Colon (tissue), 2 donors: ENCODE results near the gene ZFP36.
A peak's percentile ranks its signal among the peaks of the same experiment; 100 is the strongest.

Experiments used
- FAIRE-seq: peaks from 2 replicates; lab custom pipeline; 2012; peaks lifted over from hg19 to GRCh38; lab: Jason Lieb, UNC
- donor health status: control.
- donor health status: control.

Gene ZFP36

DNA sequence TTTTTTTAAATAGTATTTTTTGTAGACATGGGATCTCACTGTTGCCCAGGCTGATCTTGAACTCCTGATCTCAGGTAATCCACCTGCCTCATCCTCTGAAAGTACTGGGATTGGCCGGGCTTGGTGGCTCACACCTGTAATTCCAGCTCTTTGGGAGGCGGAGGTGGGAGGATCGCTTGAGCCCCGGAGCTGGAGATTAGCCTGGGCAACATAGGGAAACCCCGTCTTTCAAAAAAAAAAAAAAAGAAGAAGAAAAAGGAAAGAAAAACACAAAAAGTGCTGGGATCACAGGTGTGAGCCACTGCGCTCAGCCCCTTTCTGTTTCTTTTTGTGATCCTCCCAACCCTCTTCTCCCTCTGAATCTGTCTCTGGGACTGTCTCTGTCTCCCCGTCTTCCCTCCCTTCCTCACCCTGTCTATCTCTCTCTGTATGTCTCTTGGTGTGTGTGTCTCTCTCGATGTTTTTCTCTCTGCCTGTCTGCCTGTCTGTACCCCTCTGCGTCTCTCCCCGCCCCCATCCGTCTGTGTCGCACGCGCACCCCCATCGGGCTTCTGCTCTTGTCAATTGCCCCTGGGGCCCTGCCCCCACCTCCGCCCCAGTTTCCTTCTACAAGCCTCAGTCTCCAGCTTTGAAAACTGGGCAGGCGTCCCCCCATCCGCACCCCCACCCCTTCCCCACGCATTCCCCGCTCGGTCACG is 540 bp upstream of the ZFP36 start:
- no peak for FAIRE-seq

- FAIRE-seq, result no peak
Measured at GRCh38 chr19:39407410-39407659, 688 bp downstream of the ZFP36 start.

- FAIRE-seq, result no peak
Measured at GRCh38 chr19:39407660-39408391, 1.2 kb downstream of the ZFP36 start.

- no peak for FAIRE-seq
Measured at GRCh38 chr19:39408392-39409207, 2.0 kb downstream of the ZFP36 start.

- peak; percentile 69 for FAIRE-seq
Measured at GRCh38 chr19:39409208-39410016, 2.8 kb downstream of the ZFP36 start.

- no peak for FAIRE-seq
Measured at GRCh38 chr19:39410017-39410830, 3.6 kb downstream of the ZFP36 start.

GRCh38 chr19:39410831-39411080 is 4.1 kb downstream of the ZFP36 start:
- FAIRE-seq, result no peak

DNA sequence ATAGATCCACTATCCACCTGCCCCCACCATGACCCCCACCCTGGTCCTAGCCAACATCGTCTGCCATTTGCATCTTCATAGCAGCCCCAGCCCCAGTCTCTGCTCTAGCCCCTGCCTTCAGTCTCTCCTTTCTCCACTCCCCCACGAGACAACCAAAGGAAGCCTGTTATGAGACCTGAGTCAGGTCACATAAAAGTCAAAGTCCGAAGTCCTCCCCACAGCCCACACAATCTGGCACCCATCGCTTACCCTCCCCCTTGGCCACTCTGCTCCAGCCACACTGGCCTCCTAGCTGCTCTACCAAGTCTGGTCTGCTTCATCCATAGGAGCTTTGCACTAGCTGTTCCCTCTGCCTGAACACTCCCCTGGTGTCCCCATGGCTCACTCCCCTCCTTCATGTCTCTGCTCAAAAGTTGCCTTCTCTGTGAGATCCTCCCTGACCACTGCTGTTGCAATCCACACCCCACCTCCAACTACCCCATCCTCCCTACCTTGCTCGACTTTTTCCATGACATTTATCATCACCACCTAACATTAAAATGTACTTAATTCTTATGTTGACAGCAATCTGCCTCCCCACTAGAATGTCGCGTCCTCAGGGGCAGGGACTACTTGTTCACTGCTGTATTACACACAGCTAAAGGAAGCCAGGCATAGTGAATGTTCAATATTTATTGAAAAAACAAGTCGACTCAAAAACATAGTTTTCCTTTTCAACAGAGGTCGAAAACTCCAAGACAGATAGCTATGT is 4.6 kb downstream of the ZFP36 start:
- no peak for FAIRE-seq

GRCh38 chr19:39411832-39412099 is 5.1 kb downstream of the ZFP36 start:
- no peak for FAIRE-seq

DNA sequence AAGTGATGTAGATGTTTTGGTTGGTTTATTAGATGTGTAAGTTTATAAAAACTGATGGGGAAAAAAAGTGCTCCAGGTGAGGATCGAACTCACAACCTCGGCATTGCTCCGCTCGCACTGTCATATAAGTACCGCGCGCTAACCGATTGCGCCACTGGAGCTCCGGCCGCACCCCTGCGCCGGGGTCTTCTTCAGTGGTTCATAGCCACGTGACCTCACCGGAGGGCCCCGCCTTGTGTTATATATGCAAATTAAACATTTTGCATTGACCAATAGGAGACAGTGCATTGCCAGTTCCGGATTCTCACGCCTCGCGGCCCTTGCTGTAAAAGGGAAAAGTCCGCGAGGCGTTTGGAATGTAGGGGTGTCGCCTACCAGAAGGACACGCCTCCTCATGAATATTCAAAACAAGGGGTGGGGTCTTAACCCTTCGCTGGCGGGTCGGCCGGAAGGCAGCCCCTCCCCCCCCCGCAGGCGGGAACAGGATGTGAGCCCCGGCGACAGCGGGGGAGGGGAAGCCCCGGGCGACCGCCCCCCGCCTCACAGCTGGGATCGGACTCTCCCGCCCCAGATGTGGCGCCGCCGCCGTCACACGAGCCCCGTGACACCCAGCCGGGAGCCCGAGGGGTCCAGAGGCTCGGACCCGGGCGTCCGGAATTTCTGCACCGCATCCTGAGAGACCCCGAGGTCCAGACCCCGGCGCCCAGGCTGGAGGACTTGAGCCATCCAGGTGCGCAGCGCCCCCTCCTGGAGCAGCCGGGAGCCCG is 5.6 kb downstream of the ZFP36 start, which contains the start of gene PLEKHG2:
Gene PLEKHG2, plus strand, starts transcription at position 570 of the 767 bp plus-strand sequence. CDS start 1,418 bp downstream, outside the sequence.
- FAIRE-seq, result peak; percentile 87

DNA sequence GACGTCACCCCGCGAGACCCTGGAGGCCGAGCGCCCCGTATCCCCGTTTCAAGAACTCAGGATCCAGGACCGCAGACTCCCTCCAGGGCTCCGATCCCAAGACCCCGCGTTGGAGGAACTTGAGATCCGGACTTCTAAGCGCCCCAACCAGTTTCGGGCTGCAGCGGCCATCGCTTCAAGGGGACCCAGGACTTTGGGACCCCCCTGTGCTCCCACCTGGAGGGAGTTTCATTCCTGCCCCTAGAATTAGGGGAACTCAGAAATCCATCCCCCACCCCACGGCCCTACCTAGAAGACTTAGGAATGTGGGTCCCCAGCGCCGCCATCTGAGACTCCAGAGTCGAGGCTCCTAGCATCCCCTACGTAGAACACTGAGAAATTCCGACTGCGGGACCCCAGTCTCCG is 6.2 kb downstream of the ZFP36 start:
- FAIRE-seq, result no peak

DNA sequence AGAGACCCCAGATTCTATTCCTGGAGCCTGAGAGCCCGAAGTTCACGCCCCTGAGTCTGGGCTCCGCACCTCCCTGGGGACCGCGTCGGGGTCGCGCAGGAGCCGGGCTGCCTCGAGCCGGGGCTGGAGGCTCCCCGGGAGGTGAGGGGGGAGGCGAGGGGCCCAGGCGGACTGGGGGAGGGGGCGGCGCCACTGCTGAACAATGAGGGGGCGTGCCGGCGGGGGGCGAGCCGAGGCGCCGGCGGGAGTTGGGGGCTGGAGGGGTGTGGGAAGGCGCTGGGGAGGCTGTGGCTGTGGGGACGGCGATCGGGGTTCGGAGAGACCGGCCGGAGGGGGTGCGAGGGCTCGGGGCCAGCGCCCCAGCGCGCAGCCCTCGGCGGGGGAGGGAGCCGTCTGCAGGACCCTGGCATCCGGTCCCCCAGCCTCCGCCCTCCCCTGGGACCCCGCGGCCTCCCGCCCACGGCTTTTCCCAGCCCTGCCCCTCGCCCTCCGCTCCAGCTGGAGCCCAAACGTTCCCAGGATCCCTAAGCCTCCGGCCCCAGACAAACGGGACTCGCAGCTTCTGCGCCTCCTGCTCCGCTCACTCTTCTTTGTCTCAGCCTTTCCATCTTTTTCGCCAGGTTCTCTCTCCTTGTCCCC is 6.7 kb downstream of the ZFP36 start:
- no peak for FAIRE-seq

DNA sequence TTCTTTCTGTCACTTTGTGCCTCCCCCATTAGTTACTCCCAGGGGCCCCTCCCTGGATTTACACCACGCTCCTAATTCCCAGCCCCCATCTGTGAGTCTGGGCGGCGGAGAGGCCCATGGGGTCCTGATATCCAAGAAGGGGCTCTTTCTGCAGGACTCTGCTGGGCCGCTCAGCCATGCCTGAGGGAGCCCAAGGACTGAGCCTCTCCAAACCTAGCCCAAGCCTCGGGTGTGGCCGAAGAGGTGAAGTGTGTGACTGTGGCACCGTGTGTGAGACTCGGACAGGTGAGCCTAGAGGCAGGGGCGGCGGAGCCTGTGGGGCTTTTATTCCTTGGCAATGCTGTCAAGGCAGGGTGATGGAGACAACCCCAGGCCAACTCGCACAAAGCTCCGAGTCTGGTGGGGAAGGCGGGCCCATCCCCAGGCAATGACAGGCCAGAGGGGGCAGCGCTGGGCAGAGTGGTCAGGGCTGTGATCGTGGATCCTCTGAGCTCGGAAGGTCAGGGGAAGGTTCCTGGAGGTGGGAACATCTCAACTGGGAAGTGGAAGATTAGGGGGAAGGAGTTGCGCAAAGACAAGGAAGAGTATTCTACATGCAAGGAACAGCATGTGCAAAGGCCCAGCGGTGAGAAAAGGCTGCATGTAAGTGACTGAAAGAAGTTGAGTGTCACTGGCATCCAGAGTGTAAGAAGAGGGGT is 7.4 kb downstream of the ZFP36 start:
- no peak for FAIRE-seq

DNA sequence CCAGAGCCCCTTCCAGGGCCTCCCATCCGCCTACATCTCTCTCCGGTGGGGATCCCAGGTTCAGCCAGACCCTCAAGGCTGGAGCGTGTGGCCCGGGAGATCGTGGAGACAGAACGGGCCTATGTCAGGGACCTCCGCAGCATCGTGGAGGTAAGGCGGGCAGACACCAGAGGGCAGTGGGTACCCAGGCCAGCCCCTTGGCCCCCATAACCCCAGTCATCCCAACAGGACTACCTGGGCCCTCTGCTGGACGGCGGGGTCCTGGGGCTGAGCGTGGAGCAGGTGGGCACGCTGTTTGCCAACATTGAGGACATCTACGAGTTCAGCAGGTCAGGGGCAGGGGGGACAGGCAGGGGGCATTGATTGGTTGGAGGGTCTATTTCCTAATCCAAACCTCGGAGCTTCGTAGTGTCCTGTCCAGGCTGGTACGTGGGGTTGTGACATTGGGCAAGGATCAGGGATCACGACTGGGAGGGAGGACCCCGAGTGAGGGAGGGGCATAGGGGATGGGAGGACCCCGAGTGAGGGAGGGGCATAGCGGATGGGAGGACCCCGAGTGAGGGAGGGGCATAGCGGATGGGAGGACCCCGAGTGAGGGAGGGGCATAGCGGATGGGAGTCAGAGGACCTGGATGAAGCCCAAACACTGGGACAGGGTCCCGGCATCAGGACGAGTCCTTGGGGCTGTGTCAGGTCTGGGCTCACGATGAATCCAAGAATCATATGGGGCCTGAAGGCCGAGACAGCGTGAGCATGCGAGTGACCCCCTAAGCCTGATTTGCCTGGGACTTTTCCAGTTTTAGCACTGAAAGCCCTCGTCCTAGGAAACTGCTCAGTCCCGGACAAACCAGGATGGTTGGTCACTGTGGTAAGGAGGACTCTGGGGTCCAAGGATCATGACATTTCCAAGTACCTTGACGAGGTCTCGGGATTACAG is 8.7 kb downstream of the ZFP36 start:
- no peak for FAIRE-seq

DNA sequence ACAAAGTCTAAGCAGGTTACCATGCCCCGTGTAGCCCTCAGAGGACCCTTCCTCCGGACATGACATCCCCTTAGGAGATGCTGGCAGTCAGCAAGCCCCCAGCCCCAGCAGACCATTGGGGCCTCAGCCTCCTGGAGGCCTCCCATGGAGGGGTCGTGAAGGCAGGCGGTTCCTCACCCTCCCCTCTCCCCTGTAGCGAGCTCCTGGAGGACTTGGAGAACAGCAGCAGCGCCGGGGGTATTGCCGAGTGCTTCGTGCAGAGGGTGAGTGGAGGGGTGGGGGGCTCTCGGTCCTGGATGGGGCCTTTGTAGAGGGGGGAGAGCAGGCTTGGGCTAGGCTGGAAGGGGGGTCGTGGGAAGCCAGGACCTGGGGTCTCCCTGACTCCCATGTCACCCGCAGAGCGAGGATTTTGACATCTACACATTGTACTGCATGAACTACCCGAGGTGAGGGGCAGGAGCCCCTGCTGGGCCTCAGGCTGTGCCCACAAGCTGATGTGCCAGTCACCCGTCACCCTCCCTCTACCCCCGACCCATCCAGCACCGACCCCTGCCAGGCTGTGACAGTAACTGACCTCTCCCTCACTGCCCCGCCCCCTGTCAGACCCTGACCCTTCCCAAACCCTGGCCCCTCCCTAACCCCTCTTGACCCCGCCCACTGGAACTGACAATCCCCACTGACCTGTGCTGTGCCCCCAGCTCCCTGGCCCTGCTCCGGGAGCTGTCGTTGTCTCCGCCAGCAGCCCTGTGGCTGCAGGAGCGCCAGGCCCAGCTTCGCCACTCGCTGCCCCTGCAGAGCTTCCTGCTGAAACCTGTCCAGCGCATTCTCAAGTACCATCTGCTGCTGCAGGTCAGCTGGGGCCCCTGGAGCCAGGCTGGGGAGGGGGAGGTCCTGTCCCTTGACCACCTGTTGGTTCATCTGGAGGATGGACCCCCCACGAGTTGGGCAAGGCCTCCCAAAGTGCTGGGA is 9.8 kb downstream of the ZFP36 start:
- FAIRE-seq, result no peak

GRCh38 chr19:39417463-39418181 is 11.0 kb downstream of the ZFP36 start:
- no peak for FAIRE-seq
